Occipital lobe (tissue), 2 donors: ENCODE results near the gene C12orf76. TPM values are rescaled to one million over a fixed set of nuclear protein-coding genes. Genes with fewer than 3 reads are reported as not detected.
"Not testable (repeated sequence)": the region's sequence is repeated elsewhere in the genome, so short reads cannot be mapped to it uniquely, and the experiment has no call there.

Experiments
- DNase-seq: peaks from one replicate; lab custom pipeline; 2025; lab: John Stamatoyannopoulos, UW
- total RNA-seq: library from RNA; depleted of rRNA; stranded (reverse); fragments of >200 nt; gene quantifications from one replicate; pipeline ENCODE4 v1.2.3, GENCODE V29; 2014

The C12orf76 gene
- total RNA-seq, 1 donor from 2014 or later: 84.5 TPM

DNA sequence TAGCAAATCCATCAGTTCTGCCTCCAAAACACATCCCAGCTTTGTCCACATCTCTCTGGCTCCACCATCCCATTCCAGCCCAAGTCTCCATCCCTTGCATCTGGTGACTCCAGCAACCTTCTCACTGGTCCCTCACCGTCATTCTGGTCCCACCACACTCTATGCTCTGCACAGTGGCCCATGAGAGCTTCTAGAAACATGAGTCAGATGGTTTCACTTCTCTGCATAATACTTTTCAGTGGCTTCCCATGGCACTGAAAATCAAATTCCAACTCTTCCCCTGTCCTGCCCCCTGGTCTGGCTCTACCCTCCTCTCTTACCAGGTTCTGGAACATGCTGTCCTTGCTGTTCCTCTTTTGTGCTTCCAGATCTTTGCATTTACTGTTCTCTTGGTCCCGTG, 17.2 kb upstream of the C12orf76 start:
- no peak for DNase-seq

DNA sequence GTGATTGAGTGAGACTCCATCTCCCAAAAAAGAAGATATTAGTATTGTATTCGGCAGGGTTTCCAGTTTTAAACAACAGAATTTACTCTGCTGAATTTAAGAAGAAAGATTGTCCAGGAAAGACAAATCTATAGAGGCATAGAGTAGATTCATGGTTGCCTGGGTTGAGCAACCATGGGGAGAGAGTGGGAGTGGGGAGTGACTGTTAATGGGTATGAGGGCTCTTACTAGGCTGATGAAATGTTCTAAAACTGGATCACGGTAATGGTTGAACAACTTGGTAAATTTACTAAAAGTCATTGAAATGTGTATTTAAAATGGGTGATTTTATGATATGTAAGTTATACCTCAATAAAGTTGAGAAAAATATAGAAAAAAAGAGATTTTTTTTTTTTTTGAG, 13.9 kb upstream of the C12orf76 start:
- no peak for DNase-seq

GRCh38 chr12:110059651-110060000, 11.3 kb upstream of the C12orf76 start:
- no peak for DNase-seq

- DNase-seq: no peak
Measured at GRCh38 chr12:110058875-110059615, 10.7 kb upstream of the C12orf76 start.

DNA sequence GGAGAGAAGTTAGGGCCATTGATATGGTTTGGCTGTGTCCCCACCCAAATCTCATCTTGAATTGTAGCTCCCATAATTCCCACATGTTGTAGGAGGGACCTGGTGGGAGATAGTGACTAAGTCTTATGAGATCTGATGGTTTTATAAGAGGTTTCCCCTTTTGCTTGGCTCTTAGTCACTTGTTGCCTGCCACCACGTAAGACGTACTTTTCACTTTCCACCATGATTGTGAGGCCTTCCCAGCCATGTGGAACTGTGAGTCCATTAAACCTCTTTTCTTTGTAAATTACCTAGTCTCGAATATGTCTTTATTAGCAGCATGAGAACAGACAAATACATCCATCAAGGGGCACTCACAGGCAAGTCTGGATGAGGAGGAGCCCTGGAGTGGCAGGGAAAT, 8.3 kb upstream of the C12orf76 start:
- not testable (repeated sequence) for DNase-seq

GRCh38 chr12:110055375-110056352, 7.3 kb upstream of the C12orf76 start:
- DNase-seq: not testable (repeated sequence)

DNA sequence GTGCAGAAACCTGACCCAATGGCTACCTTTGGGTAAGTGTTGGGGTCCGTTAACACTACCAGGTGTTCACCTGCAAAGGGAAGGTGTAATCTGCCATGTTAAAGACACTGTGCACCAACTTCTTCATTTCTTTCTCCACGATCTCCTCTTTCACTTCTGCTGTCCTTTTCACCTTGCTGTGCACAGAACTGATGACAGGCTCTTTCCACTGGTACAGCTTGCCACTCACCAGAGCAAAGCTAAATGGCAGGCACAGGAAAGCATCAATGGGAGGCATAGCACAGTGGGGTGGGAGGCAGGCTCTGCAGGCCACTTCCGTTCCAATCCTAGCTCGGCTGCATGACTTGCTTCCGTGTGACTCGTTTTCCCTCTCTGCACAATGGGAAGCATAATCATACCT, 2.6 kb upstream of the C12orf76 start:
- no peak for DNase-seq

GRCh38 chr12:110049666-110050065, 1.3 kb upstream of the C12orf76 start:
- DNase-seq: not testable (repeated sequence)

DNA sequence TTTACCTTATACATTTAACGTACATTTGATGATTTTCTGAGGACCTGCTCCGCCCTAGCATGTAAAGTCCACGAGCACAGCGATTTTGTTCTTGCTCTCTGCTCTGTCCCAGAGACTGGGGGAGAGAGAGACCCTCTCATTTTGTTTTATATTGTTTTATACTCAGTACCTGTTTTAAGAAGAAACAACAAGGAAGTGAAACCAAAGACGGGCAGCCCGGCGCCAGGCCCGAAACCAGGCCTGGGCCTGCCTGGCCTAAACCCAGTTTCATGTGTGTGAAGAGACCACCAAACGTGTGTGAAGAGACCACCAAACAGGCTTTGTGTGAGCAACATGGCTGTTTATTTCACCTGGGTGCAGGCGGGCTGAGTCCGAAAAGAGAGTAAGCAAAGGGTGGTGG, 712 bp upstream of the C12orf76 start:
- not testable (repeated sequence) for DNase-seq

- DNase-seq: no peak
Measured at GRCh38 chr12:110047297-110047940, 903 bp downstream of the C12orf76 start.

DNA sequence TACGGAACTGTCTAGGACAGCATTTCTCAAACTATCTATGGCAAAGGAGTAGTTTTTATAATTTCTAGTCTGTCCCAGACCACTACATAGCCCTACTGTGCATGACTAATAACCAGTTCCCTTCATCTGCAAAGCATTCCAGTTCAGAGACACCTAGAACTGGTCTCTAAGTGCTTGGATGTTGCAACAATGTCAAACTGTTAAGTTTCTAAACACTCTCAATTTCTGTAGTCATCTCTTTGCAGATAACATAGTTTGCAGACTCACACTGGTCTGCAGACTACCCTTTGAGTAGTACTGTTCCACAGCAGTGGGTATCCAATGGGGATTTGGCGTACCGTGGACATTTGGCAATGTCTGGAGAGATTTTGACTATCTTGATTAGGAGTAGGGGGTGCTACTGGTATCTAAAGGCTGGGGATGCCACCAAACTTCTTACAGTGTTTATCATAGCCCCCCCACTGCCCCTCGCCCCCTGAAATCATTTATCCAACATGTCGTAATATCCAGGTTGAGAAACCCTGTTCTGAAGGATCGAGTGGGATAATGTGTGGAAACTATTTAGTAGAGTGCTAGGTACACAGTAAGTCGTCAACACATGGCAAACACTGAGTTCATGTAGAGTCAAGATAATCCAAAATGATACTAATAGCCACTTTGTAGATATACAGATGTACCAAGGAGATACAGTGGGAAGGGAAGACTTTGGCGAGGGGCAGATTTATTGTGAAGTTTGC, 1.7 kb downstream of the C12orf76 start:
- DNase-seq: no peak

DNA sequence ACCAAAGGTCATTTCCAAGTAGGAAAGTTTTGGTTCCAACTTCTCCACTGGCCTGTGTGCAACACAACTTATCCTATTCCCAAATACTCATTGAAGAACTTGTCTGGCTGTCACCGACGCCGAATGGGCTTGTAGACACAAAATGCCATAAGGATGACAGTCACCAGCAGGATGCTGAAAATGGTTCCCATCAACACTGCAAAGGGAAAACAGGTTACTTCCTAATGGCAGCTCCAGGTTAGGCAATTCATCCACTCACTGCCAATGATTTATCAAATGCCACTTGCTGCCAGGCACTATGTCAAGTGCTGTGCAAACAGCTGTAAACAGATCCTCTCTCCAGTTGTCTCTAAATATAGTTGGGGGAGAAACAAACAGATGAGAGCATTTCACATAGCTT, 6.1 kb downstream of the C12orf76 start:
- no peak for DNase-seq

- no peak for DNase-seq
Measured at GRCh38 chr12:110039085-110039807, 9.1 kb downstream of the C12orf76 start.

DNA sequence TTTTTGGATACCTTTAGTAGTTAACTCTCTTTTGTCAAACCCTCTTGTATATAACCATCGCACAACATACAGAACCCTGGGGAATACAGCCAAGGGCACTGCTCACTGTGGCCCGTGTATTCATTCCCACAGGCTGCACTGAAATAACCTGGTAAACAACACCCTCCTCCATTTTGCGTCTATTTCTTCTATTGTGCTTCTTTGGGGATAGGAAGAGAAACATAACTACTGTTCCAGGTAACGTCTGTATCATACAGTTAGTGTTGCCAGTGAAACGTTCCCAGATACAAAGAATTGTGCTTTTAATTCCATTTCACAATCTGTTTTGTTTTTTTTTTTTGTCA, 9.6 kb downstream of the C12orf76 start:
- DNase-seq: no peak

- no peak for DNase-seq
Measured at GRCh38 chr12:110037315-110037714, 11.0 kb downstream of the C12orf76 start.

- no peak for DNase-seq
Measured at GRCh38 chr12:110035534-110036104, 12.7 kb downstream of the C12orf76 start.

- DNase-seq: no peak
Measured at GRCh38 chr12:110033888-110034287, 14.4 kb downstream of the C12orf76 start.

GRCh38 chr12:110029290-110029815, 19.0 kb downstream of the C12orf76 start:
- DNase-seq: no peak

GRCh38 chr12:110028323-110028722, 20.0 kb downstream of the C12orf76 start:
- DNase-seq: no peak

- no peak for DNase-seq
Measured at GRCh38 chr12:110024051-110024450, 24.3 kb downstream of the C12orf76 start.
